GM12873 (cell line): ENCODE results near the gene TMEFF2.

Experiments used
- CTCF ChIP-seq: IDR thresholded peaks from 2 replicates; pipeline ENCODE4 v1.5.1; 2012; ENCODE audit warnings: low read depth, mild to moderate bottlenecking, moderate library complexity, low read length, control low read depth; ENCODE audit not compliant: insufficient read depth; ENCODE audit errors: missing control alignments

TMEFF2 gene

GRCh38 chr2:192117705-192118104, 77.0 kb downstream of the TMEFF2 start:
- no peak for TF ChIP-seq CTCF

GRCh38 chr2:192099742-192100141, 95.0 kb downstream of the TMEFF2 start:
- TF ChIP-seq CTCF, result no peak

GRCh38 chr2:192098814-192099491, 95.8 kb downstream of the TMEFF2 start:
- no peak for TF ChIP-seq CTCF

- TF ChIP-seq CTCF, result no peak
These were observed 103.3 kb downstream of the TMEFF2 start for GRCh38 chr2:192091476-192091875.

GRCh38 chr2:192090911-192091310, 103.8 kb downstream of the TMEFF2 start:
- TF ChIP-seq CTCF, result no peak

GRCh38 chr2:192087398-192087958, 107.3 kb downstream of the TMEFF2 start:
- no peak for TF ChIP-seq CTCF

GRCh38 chr2:192082121-192082520, 112.6 kb downstream of the TMEFF2 start:
- no peak for TF ChIP-seq CTCF
